GM19043 (cell line): Measurements from ENCODE around the gene FRMD4B.

ENCODE experiments used
- ATAC-seq: cut with Tn5 transposase; IDR thresholded peaks from one replicate; pipeline ENCODE4 v1.9.1; 2021; ENCODE audit warnings: low read depth; ENCODE audit not compliant: unreplicated experiment

Gene FRMD4B

GRCh38 chr3:69385723-69386555 lies at the start of gene FRMD4B:
Gene FRMD4B (minus strand): TSS chr3:69386088. CDS start chr3:69385989, 99 bp downstream.
- no peak for ATAC-seq

- ATAC-seq, result no peak
These were observed 48.1 kb upstream of the FRMD4B start for GRCh38 chr3:69433969-69434325.

- ATAC-seq, result no peak
These were observed 47.5 kb upstream of the FRMD4B start for GRCh38 chr3:69433121-69433968.

- no peak for ATAC-seq
These were observed 42.9 kb upstream of the FRMD4B start for GRCh38 chr3:69428657-69429255.

GRCh38 chr3:69426967-69427304 lies 41.0 kb upstream of the FRMD4B start:
- no peak for ATAC-seq

- no peak for ATAC-seq
These were observed 40.5 kb upstream of the FRMD4B start for GRCh38 chr3:69426291-69426966.

GRCh38 chr3:69425249-69425648 lies 39.4 kb upstream of the FRMD4B start:
- peak; percentile 83 for ATAC-seq

GRCh38 chr3:69423463-69424155 lies 37.7 kb upstream of the FRMD4B start:
- ATAC-seq, result no peak

- ATAC-seq, result no peak
These were observed 36.9 kb upstream of the FRMD4B start for GRCh38 chr3:69422751-69423150.

- no peak for ATAC-seq
These were observed 35.1 kb upstream of the FRMD4B start for GRCh38 chr3:69420781-69421520.

GRCh38 chr3:69419276-69419675 lies 33.4 kb upstream of the FRMD4B start:
- no peak for ATAC-seq

- ATAC-seq, result no peak
These were observed 31.7 kb upstream of the FRMD4B start for GRCh38 chr3:69417541-69418078.

- no peak for ATAC-seq
These were observed 27.8 kb upstream of the FRMD4B start for GRCh38 chr3:69413551-69414207.

- no peak for ATAC-seq
These were observed 25.5 kb upstream of the FRMD4B start for GRCh38 chr3:69411346-69411745.

- peak; percentile 97 for ATAC-seq
These were observed 24.4 kb upstream of the FRMD4B start for GRCh38 chr3:69410301-69410700.

- peak; percentile 10 for ATAC-seq
These were observed 23.9 kb upstream of the FRMD4B start for GRCh38 chr3:69409831-69410230.

GRCh38 chr3:69409011-69409410 lies 23.1 kb upstream of the FRMD4B start:
- ATAC-seq, result no peak

- no peak for ATAC-seq
These were observed 22.7 kb upstream of the FRMD4B start for GRCh38 chr3:69408542-69408941.

GRCh38 chr3:69407908-69408307 lies 22.0 kb upstream of the FRMD4B start:
- ATAC-seq, result no peak
